PC-9 (cell line): ENCODE results near the gene PDE4C.

Source experiments
- EZH2 ChIP-seq: fragments of 200-600 bp; sonication (generic); IDR thresholded peaks from 2 replicates; pipeline ENCODE4 v1.8.0; 2017; ENCODE audit warnings: antibody characterized with exemption, low read depth
- TF ChIP-seq, protein P1 (sequence below): fragments of 200-600 bp; sonication (generic); conservative IDR thresholded peaks from 2 replicates; pipeline ENCODE4 v1.6.1; 2017; ENCODE audit warnings: mixed run types, antibody characterized with exemption, mild to moderate bottlenecking, moderate library complexity

DNA sequence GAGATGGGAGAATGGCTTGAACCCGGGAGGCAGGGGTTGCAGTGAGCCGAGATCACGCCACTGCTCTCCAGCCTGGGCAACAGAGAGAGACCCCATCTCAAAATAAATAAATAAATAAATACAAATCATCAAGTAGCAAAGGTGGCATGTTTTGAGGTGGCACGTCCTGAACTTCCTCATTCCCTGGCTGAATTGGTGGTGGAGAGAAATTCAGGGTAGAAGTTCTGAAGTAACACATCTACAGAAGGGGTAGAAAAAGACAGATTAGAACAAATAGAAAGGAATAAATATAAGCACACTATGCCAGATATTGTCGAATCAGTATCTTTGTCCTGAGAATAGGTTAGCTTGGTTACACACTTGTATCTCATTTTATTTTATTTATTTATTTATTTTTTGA lies 46.3 kb downstream of the PDE4C start:
- TF ChIP-seq, protein P1, sequence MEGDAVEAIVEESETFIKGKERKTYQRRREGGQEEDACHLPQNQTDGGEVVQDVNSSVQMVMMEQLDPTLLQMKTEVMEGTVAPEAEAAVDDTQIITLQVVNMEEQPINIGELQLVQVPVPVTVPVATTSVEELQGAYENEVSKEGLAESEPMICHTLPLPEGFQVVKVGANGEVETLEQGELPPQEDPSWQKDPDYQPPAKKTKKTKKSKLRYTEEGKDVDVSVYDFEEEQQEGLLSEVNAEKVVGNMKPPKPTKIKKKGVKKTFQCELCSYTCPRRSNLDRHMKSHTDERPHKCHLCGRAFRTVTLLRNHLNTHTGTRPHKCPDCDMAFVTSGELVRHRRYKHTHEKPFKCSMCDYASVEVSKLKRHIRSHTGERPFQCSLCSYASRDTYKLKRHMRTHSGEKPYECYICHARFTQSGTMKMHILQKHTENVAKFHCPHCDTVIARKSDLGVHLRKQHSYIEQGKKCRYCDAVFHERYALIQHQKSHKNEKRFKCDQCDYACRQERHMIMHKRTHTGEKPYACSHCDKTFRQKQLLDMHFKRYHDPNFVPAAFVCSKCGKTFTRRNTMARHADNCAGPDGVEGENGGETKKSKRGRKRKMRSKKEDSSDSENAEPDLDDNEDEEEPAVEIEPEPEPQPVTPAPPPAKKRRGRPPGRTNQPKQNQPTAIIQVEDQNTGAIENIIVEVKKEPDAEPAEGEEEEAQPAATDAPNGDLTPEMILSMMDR: no peak
- TF ChIP-seq EZH2: no peak
